NCI-H82 treated with DMSO at 0.1 percent for 48 hours (cell line): ENCODE data around the gene SDC1.

Experiments
- DNase-seq: peaks from one replicate; lab custom pipeline; 2025; ENCODE audit not compliant: unreplicated experiment; lab: John Stamatoyannopoulos, UW

The SDC1 gene

DNA sequence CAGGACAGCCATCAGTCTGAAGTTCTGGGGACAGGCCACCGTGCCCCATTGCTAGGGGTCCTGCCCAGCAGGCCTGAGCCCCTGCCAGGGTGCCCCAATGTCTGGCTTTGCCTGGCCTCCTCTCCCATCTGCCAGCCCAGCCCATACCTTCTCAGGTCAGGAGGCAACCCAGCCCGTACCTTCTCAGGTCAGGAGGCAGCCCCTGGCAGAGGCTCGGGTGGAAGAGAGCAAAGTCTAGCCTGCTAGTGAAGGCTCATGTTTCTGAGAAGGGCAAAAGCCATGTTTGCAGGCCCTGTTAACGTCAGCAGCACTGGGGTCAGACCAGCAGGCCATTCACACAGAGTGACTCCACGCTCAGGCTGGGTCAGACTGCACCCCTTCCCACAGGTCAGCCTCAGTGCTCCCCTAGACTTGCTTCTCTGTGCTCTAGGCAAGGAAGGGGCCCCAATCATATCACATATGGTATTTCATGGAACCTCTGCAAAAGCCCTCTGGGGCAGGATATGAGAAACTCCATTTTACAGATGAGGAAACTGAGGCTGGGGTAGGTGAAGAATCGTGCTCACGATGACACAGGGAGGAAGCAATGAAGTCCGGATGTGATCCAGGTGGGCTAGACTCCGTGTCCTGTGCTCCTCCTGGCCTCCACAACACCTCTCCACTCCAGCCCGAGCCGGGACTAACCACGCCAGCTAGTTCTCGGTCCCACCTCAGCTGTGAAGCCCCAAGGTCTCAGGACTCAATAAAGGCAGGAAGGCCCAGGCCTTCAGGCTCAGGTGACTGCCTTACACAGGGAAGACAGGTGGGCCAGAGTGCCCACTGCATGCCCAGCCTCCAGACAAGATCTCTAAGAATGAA is 9.5 kb downstream of the SDC1 start:
- DNase-seq: no peak

DNA sequence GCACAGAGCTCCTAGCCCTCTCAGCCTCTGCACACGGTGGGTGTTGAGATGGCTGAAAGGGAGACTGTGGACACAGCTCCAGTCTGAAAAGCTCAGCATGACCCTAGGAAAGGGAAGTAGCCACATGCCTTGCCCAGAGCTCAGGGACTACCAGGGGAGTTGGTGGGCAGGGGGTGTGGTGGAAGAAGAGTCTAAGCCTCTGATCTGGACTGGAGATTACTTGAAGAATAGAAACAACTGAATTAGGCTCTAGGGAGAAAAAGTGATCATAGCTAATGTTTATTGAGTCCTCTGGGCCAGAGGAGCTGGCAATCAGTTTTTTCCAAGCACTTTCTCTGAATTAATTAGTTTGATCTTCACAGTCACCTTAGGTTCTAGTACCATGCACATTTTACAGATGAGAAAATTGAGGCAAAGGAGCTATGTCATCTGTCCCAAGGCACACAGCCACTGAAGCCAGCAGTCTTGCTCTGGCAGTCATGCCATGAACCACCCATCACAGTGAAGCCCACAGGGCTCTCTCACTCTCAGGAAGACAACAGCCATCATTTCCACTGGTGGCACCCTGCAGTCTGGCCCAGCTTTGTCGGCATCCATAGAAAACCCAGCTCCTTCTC is 10.3 kb downstream of the SDC1 start:
- no peak for DNase-seq

- no peak for DNase-seq
These were observed 11.0 kb downstream of the SDC1 start for GRCh38 chr2:20213651-20214565.

- DNase-seq: no peak
These were observed 11.9 kb downstream of the SDC1 start for GRCh38 chr2:20212871-20213503.

DNA sequence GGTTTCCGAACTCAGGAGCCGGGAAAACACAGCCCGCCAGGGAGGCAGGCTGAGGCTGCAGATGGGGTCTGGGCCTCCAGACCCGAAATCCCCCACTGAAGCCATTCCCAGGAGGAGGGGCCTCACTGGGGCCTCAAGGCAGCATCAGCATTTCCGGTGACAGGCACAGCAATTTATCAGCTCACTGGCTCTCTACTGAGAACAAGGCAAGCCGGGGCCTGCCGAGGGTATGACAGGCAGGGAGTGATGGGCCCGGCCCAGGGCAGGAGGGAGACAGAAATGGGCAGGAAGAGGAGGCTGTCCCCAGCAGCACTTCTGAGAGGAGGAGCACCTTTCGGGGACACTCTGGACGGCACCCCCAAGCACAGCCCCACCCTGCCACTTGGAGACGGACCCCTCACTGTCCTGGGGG is 12.5 kb downstream of the SDC1 start:
- DNase-seq: no peak

GRCh38 chr2:20211860-20212458 is 13.0 kb downstream of the SDC1 start:
- DNase-seq: no peak

- DNase-seq: no peak
These were observed 13.5 kb downstream of the SDC1 start for GRCh38 chr2:20211420-20211819.

DNA sequence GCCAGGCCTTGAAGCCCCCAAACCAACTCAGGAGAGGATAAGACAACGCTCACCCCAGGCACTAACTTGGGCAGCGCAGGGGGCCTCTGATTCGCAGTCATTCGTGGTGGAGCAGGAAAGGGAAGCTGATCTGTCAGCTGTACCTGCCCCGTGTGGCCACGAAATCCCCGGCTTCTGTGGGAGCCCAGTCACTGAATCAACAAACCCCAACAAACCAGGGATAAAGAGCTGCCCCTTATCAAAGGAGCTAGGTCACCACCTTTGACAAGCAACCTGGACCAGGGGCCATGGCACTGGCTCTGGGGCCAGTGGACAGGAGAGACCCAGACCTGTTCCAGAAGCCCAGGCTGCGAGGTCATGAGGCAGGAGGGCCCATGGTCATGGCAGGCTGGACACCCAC is 14.5 kb downstream of the SDC1 start:
- DNase-seq: no peak

GRCh38 chr2:20209373-20210109 is 15.4 kb downstream of the SDC1 start:
- no peak for DNase-seq

DNA sequence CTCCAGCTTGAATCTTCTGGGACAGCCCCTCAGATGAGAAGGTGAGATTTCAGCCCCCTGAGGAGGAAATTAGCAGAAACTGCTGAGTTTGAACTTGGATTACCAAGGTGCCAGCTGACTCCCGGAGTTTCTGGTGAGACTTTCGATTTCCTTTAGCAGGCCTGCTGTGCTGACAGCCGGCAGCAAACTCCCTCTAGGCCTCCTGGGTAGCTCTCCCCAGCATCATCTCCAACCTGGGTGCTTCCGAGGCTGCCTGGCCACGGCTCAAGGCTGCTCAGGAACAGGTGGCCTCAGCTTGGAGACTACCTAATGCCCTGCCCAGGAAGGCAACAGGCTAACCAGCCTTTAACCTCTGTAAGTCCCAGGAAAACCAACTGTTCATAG is 16.5 kb downstream of the SDC1 start:
- DNase-seq: no peak

GRCh38 chr2:20207051-20207450 is 17.9 kb downstream of the SDC1 start:
- no peak for DNase-seq

DNA sequence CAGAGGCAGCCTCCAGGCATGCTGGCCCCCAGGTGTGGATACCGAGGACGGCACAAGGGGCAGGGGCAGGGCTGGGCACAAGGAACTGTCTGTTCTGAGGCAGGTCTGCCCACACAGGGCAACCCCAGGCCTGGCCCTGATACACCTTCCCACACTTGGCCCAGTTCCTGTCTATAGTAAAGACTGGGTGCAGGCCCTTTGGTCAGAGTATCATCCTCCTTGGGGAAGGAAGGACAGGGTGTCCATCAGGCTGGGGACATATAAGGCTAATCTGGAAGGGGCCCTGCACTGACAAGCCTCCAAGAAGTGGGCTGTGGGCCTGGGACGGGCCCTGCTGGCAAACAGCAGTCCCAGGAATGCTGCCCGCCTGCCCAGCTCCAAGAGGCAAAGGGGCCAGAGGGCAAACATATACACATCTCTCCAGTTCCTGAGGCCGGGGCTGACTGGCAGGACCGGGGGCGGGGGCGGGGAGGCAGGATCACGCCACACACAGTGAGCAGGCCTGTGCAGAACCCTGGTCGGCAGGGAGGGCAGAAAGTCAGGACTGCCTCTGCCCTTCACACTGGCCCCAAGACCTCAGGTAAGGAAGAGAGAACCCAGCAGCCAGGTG is 18.9 kb downstream of the SDC1 start:
- no peak for DNase-seq

DNA sequence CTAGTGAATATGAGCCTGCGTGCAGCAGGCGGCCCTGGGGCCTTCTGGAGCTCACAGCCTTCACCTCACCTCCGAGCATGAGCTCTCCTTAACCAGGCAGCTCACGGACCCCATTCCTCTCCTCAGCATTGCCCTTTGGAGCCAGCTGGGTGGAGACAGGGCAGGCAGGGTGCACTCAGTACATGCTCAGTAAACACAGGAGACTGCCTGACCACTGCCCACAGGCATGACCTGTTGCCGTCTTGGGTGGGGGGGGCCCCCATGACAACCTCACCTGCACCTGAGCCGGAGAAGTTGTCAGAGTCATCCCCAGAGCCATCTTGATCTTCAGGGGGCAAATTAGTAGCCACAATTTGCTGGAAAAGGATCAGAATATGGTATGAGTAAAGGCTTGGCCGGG is 19.9 kb downstream of the SDC1 start:
- no peak for DNase-seq

- DNase-seq: no peak
These were observed 21.3 kb downstream of the SDC1 start for GRCh38 chr2:20203521-20204225.

DNA sequence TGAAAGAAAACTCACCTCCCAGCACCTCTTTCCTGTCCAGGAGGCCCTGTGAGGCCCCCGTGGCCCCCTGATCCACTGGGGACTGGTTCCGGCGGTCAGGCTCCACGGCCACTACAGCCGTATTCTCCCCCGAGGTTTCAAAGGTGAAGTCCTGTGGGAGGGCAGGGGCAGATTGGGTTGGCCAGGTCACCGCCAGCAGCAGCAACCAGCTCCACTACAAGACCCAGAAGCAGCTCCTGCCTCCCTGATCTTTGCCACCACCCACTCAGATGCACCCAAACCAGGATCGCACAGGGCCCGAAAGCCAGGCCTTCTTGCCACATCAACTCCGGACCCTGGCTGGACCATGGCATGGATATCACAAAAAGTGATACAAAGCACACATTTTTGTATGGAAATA is 21.9 kb downstream of the SDC1 start:
- DNase-seq: no peak

- no peak for DNase-seq
These were observed 23.3 kb downstream of the SDC1 start for GRCh38 chr2:20201671-20202070.

DNA sequence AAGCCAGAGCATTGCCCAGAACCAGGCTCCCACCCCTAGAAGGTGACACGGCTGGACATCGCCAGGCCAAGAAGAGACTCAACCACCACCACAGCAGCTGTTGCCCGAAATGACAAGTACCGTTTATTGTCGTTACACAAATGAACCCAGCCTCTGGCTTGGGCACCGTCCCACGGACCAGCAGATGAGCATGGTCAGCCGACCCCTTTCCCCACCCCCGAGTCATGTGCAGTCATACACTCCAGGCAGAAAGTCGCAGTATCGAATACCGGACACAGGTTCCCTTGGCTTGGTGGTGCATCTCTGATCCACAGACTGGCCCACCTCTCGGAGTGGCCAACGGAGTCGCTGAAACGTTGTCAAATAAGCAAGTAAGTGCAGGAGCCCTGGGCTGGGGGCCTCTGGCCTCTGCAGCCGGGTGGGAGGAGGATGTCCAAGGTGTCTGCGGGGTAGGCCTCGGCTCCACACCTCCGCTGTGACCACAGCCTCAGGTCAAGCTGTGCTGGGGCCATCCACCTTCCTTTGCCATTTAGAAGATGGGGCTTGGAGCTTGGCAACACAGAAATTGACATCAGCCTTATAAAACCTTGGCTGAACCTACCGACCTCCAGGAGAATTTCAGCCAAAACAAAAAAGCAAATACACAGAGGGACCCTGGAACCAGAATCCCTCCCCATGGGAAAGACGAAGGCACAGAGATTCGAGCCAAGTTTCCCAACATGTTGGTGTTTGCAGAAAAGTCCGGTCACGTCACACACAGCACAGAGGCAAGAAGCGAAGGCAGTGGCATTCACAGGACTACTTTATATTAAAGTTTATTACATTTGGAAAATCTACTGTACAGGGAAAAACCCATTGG is 24.0 kb downstream of the SDC1 start:
- DNase-seq: no peak

- DNase-seq: no peak
These were observed 25.2 kb downstream of the SDC1 start for GRCh38 chr2:20199633-20200270.
